Measurements from ENCODE around the gene GOLGA2.

- TF ChIP-seq, protein P1, sequence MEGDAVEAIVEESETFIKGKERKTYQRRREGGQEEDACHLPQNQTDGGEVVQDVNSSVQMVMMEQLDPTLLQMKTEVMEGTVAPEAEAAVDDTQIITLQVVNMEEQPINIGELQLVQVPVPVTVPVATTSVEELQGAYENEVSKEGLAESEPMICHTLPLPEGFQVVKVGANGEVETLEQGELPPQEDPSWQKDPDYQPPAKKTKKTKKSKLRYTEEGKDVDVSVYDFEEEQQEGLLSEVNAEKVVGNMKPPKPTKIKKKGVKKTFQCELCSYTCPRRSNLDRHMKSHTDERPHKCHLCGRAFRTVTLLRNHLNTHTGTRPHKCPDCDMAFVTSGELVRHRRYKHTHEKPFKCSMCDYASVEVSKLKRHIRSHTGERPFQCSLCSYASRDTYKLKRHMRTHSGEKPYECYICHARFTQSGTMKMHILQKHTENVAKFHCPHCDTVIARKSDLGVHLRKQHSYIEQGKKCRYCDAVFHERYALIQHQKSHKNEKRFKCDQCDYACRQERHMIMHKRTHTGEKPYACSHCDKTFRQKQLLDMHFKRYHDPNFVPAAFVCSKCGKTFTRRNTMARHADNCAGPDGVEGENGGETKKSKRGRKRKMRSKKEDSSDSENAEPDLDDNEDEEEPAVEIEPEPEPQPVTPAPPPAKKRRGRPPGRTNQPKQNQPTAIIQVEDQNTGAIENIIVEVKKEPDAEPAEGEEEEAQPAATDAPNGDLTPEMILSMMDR (IDR thresholded peaks at IDR 0.05): no peak
- no peak for TF ChIP-seq POLR2A (IDR thresholded peaks at IDR 0.05)
Measured at GRCh38 chr9:128249908-128250838, 25.6 kb downstream of the GOLGA2 start.
